ACHN (cell line): Measurements from ENCODE around the gene SYNE4.
"Not testable (repeated sequence)": the region's sequence is repeated elsewhere in the genome, so short reads cannot be mapped to it uniquely, and the experiment has no call there.

ENCODE experiments used
- DNase-seq: peaks from one replicate; pipeline ENCODE4 v3.0.0-alpha.2; 2015
- in situ Hi-C: cut with HindIII; loops from 2 replicates; pipeline ENCODE4 v1.10.0; 2017; ENCODE audit warnings: low sequenced_read_pairs, low pct_ligation_motif_present, low pct_unique_long_range_greater_than_20kb

SYNE4 gene

GRCh38 chr19:35960432-35960972, 48.1 kb downstream of the SYNE4 start:
- in situ Hi-C loops = no loop called here
- DNase-seq = no peak

GRCh38 chr19:35959968-35960320, 48.7 kb downstream of the SYNE4 start:
- no peak for DNase-seq
- in situ Hi-C loops = no loop called here

- DNase-seq = no peak
- in situ Hi-C loops = no loop called here
Observed at GRCh38 chr19:35959040-35959967, 49.3 kb downstream of the SYNE4 start.

- no peak for DNase-seq
- in situ Hi-C loops = no loop called here
Observed at GRCh38 chr19:35958660-35959039, 50.0 kb downstream of the SYNE4 start.

- in situ Hi-C loops, DNase-seq: not testable (repeated sequence)
Observed at GRCh38 chr19:35957411-35957810, 51.2 kb downstream of the SYNE4 start.

GRCh38 chr19:35955881-35956634, 52.6 kb downstream of the SYNE4 start:
- in situ Hi-C loops = no loop called here

More at GRCh38 chr19:35955881-35956634, 52.6 kb downstream of the SYNE4 start:
- no peak for DNase-seq
